ENCODE results near the gene PGRMC2. TPM values are rescaled to one million over a fixed set of nuclear protein-coding genes. Genes with fewer than 3 reads are reported as not detected.

Gene PGRMC2
- total and polyA plus RNA-seq, 2 of the 8 experiments (the other 6 are each of a cell fraction or from before 2014, with no cell fraction given) = 9.5 to 85.3 TPM

DNA sequence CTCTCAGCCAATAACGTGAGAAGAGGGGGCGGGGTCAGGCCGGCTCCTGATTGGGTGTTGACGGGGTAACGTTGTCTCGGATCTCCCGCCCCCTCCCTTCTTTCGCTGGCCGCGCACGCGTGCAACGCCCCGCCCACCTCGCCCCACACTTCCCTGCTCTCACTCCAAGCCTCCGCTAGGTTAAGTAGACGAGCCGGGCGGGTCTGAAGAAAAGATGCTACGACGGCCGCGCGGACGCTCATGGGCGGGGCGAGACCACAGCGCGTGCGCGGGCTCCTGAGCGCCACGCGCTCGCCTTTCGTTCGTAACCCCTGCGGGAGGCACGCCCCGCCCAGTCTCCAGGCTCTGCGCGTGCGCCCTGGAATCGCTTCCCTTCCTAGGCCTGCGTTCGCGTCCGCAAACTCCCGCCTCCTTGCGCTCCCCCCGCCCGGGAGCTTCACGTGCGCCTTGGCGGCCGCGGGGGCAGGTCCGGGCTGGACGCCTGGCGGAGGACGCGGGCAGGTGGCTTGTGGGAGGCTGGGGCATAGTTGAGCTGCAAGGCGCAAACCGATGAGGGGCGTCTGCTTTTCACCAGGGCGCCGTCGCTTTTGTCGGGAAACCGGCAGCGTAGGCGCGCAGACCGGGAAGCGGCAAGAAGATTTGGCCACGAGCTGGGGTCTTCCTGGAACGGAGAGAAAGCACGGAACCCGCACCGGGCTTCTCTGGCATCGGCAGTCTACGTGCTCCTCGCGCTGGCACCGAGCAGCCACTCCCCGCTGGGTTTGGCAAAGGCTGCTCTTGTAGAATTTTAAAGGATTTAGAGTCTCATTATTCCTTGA lies 467 bp upstream of the PGRMC2 start:
- H4K8ac ChIP-seq (ENCODE audit: extremely low read depth, insufficient read depth, low read length) = peak overlapping the region; percentile 90
- peaks cover 0 to 4% of the 10 kb centered on the region in 2 experiments for H4K20me1 ChIP-seq (replicated peaks in 1 of 2; ENCODE audit: control insufficient read depth in 1 of 2, insufficient read depth in 2 of 2, low read length in 2 of 2)
- H3K4me3 ChIP-seq (ENCODE audit: extremely low read depth in 1 of 4, insufficient read depth in 2 of 4, low read depth in 3 of 4, low read length in 4 of 4) = peak overlapping the region; percentile 64 to 95 (median 79)
- ChIA-PET POLR2A (ENCODE audit: partially characterized antibody) (interaction anchor here (0.6 to 3.0 kb wide), 8 partner anchors 17 to 525 kb away, joined by 3 to 12 read pairs (median 4); partner anchors contain the start of gene LARP1B), CTCF (ENCODE audit: partially characterized antibody) (interaction anchor here (1.0 to 1.1 kb wide), 2 partner anchors 65 to 251 kb away, joined by 3 to 4 read pairs; no protein-coding TSS in a partner anchor)
- no peaks in the 10 kb centered on the region for H3K27me3 ChIP-seq (replicated peaks in 1 of 4; ENCODE audit: control insufficient read depth in 3 of 4, extremely low read depth in 1 of 4, insufficient read depth in 3 of 4, low read length in 3 of 4)
- H3K79me2 ChIP-seq (ENCODE audit: control insufficient read depth in 1 of 2, insufficient read depth in 2 of 2, low read length in 2 of 2) = peaks cover 5 to 52% of the 10 kb centered on the region in 2 experiments
- peaks cover 0 to 10% (median 0%) of the 10 kb centered on the region in 4 experiments; a peak in 1 of 8 replicates for H3K36me3 ChIP-seq (ENCODE audit: control insufficient read depth in 2 of 4, insufficient read depth in 4 of 4, low read length in 3 of 4)
- H3K4me2 ChIP-seq (ENCODE audit: insufficient read depth in 1 of 2, low read depth in 2 of 2, low read length in 2 of 2) = peak overlapping the region; percentile 91 to 98
- no peaks in the 10 kb centered on the region for H3K79me1 ChIP-seq (ENCODE audit: low read depth, low read length)
- peak overlapping the region; percentile 57 for H2BK5ac ChIP-seq (ENCODE audit: low read depth, low read length)
- no peak overlapping the region for H3K14ac ChIP-seq (ENCODE audit: insufficient read length)
- H3K4me1 ChIP-seq (replicated peaks in 1 of 4; ENCODE audit: control insufficient read depth in 3 of 4, insufficient read depth in 4 of 4, low read length in 3 of 4) = peaks cover 0 to 8% (median 3%) of the 10 kb centered on the region in 4 experiments; a peak in 4 of 7 replicates
- H3K18ac ChIP-seq (ENCODE audit: extremely low read depth, low read length) = peak overlapping the region; percentile 80
- no peak overlapping the region for H2BK12ac ChIP-seq (ENCODE audit: low read depth, low read length)
- peak overlapping the region; percentile 34 for H4K91ac ChIP-seq (replicated peaks; ENCODE audit: insufficient read length, low read length)
- no peak overlapping the region for H2BK15ac ChIP-seq (ENCODE audit: low read length)
- WGBS, 2 experiments (ENCODE audit: extremely low coverage in 1 of 2, insufficient coverage in 1 of 2, insufficient read length in 1 of 2, insufficient replicate concordance in 2 of 2, low coverage in 1 of 2, low lambda C conversion rate in 2 of 2, missing lambda C conversion rate in 1 of 2) = 3% methylated on average over 62 of the region's 86 CpGs; no CpG with 5 or more reads in 1 of the 2 experiments
- no peaks in the 10 kb centered on the region for H3K9me3 ChIP-seq (ENCODE audit: insufficient read depth in 2 of 2, low read depth in 1 of 2, low read length in 1 of 2)
- no peak overlapping the region for H2BK120ac ChIP-seq (replicated peaks; ENCODE audit: low read depth, low read length)
- no peak for FAIRE-seq
- peak overlapping the region; percentile 63 for H2AFZ ChIP-seq (ENCODE audit: low read length)
- peaks cover 10% of the 10 kb centered on the region for H3K23me2 ChIP-seq (ENCODE audit: low read depth, low read length)
- DNase-seq (ENCODE audit: low read depth in 1 of 2, low spot score in 2 of 2) = peak; percentile 95 to 98
- peak overlapping the region; percentile 81 for H3K56ac ChIP-seq (replicated peaks; ENCODE audit: insufficient read length, low read depth, low read length)
- H2BK20ac ChIP-seq (ENCODE audit: low read length) = no peak overlapping the region
- H3K27ac ChIP-seq (ENCODE audit: low read depth, low read length) = peak overlapping the region; percentile 94
- peak overlapping the region in 3 of 4 experiments; percentile 74 to 90 (median 83); a peak in 6 of 7 replicates for H3K9ac ChIP-seq (replicated peaks in 1 of 4; ENCODE audit: extremely low read depth in 1 of 4, low read depth in 3 of 4, low read length in 3 of 4)
- no peak overlapping the region for H3K23ac ChIP-seq (ENCODE audit: insufficient read length)
- H3K4ac ChIP-seq (replicated peaks; ENCODE audit: insufficient read length, low read depth, low read length) = no peak overlapping the region
- no peak overlapping the region; the same call in 1 of the 2 replicates for H2AK5ac ChIP-seq (ENCODE audit: low read depth, low read length)
- peak overlapping the region; percentile 49 for H4K5ac ChIP-seq (ENCODE audit: insufficient read length, low read depth, low read length)
- TF ChIP-seq RFX5 (IDR thresholded peaks at IDR 0.05; ENCODE audit: borderline replicate concordance, low read depth, low read length) (no peak), SAP30 (IDR thresholded peaks at IDR 0.05; ENCODE audit: insufficient read depth, insufficient replicate concordance, low read length) (no peak), NANOG (IDR thresholded peaks at IDR 0.05; ENCODE audit: insufficient read depth, low read depth, low read length, poor library complexity, severe bottlenecking) (no peak), CREB1 (IDR thresholded peaks at IDR 0.05) (peak; percentile 47), TCF12 (IDR thresholded peaks at IDR 0.05; ENCODE audit: low read depth, low read length) (no peak)
- TF ChIP-seq, protein P1, sequence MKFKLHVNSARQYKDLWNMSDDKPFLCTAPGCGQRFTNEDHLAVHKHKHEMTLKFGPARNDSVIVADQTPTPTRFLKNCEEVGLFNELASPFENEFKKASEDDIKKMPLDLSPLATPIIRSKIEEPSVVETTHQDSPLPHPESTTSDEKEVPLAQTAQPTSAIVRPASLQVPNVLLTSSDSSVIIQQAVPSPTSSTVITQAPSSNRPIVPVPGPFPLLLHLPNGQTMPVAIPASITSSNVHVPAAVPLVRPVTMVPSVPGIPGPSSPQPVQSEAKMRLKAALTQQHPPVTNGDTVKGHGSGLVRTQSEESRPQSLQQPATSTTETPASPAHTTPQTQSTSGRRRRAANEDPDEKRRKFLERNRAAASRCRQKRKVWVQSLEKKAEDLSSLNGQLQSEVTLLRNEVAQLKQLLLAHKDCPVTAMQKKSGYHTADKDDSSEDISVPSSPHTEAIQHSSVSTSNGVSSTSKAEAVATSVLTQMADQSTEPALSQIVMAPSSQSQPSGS (IDR thresholded peaks at IDR 0.05; ENCODE audit: low read length) = no peak
- TF ChIP-seq, protein P2, sequence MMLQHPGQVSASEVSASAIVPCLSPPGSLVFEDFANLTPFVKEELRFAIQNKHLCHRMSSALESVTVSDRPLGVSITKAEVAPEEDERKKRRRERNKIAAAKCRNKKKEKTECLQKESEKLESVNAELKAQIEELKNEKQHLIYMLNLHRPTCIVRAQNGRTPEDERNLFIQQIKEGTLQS (IDR thresholded peaks at IDR 0.05; ENCODE audit: insufficient read depth, low read depth, low read length) = peak; percentile 12; the same call in 1 of the 2 replicates
